ENCODE results near the gene GPR146.
A peak's percentile ranks its signal among the peaks of the same experiment; 100 is the strongest.

GPR146 gene

GRCh38 chr7:1054438-1054837, 10.1 kb downstream of the GPR146 start:
- DNase-seq (ENCODE audit: low read depth, low spot score), result no peak

GRCh38 chr7:1054861-1055450, 10.6 kb downstream of the GPR146 start:
- DNase-seq (ENCODE audit: low read depth, low spot score), result no peak
- H3K4me3 ChIP-seq (ENCODE audit: low read length), result no peak overlapping the region

More at GRCh38 chr7:1054438-1054837, 10.1 kb downstream of the GPR146 start:
- H3K4me3 ChIP-seq (ENCODE audit: low read length), result no peak overlapping the region

DNA sequence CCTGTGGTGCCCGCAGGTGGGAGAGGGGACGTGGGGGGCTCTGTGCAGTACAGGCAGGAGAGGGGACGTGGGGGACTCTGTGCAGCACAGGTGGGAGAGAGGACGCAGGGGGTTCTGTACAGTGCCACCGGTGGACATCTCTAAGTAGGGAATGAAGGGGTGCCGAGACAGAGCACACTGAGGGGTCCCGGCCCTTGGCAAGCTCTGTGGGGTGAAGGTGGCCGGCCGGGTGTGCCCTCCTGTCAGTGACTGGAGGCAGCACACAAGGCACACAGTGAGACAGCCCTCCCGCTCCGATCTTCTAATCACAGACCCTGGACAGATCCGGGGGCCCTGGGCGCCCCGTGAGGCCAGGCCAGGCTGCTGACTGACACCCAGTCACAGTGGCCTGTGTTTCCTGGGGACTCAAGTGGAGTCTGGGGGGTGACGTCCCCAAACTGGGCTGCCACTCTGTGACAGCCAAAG, 11.2 kb downstream of the GPR146 start:
- DNase-seq (ENCODE audit: low read depth, low spot score), result no peak
- H3K4me3 ChIP-seq (ENCODE audit: low read length), result no peak overlapping the region

DNA sequence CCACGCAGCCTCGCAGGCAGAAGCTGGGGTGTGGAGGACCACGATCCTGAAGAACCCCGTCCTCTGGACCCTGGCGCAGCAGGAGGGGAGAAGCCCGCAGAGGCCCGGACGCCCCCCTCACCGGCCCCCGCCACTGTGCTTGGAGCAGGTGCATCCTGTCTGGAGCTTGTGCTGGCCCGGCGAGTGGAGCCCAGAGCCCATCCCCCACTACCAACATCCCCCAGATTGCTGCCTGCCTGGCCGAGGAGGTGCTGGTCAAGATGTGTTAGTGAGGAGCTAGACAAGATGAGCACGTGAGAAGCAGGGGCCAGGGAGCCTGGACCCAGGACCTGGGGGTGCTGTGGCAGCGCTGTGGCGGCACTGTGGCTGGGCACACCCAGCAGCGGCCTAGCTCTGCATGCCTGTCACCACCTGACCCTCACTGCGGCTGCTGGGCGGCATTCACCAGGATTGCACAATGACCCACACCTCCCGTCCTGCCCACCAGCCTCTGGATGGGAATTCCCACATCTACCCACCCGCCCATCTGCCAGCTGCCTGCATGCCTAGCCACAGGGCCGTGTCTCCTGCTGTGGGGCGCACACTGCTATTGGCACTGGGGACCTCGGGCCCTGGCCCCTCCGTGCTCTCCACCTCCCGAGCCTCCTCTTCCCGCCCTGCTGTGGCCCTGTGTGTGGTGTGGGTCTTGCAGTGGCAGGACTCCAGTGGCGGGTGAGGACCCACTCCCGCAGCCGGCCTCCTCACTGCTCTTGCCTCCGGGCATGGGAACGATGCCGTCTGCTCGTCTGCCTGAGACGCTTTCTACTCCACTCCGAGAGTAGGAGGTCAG, 11.8 kb downstream of the GPR146 start:
- no peak for DNase-seq (ENCODE audit: low read depth, low spot score)
- no peak overlapping the region for H3K4me3 ChIP-seq (ENCODE audit: low read length)

GRCh38 chr7:1056785-1057410, 12.6 kb downstream of the GPR146 start:
- no peak overlapping the region for H3K4me3 ChIP-seq (ENCODE audit: low read length)
- no peak for DNase-seq (ENCODE audit: low read depth, low spot score)

DNA sequence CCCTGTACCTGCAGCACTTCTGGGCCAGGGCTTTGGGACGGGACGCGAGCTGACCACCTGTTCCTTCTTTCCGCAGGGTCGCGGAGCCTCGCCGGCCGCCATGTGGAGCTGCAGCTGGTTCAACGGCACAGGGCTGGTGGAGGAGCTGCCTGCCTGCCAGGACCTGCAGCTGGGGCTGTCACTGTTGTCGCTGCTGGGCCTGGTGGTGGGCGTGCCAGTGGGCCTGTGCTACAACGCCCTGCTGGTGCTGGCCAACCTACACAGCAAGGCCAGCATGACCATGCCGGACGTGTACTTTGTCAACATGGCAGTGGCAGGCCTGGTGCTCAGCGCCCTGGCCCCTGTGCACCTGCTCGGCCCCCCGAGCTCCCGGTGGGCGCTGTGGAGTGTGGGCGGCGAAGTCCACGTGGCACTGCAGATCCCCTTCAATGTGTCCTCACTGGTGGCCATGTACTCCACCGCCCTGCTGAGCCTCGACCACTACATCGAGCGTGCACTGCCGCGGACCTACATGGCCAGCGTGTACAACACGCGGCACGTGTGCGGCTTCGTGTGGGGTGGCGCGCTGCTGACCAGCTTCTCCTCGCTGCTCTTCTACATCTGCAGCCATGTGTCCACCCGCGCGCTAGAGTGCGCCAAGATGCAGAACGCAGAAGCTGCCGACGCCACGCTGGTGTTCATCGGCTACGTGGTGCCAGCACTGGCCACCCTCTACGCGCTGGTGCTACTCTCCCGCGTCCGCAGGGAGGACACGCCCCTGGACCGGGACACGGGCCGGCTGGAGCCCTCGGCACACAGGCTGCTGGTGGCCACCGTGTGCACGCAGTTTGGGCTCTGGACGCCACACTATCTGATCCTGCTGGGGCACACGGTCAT, 13.3 kb downstream of the GPR146 start:
- DNase-seq (ENCODE audit: low read depth, low spot score), result no peak
- H3K4me3 ChIP-seq (ENCODE audit: low read length), result no peak overlapping the region

- no peak overlapping the region for H3K4me3 ChIP-seq (ENCODE audit: low read length)
- no peak for DNase-seq (ENCODE audit: low read depth, low spot score)
These were observed 14.0 kb downstream of the GPR146 start for GRCh38 chr7:1058311-1058710.

DNA sequence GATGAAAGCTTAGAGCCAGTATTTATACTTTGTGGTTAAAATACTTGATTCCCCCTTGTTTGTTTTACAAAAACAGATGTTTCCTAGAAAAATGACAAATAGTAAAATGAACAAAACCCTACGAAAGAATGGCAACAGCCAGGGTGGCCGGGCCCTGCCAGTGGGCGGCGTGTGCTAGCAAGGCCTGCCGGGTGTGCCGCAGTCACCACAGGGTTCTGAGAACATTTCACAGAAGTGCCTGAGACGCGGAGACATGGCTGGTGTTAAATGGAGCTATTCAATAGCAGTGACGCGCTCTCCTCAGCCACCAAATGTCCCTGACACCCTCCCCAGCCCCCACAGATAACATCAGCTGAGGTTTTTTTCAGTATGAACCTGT, 14.5 kb downstream of the GPR146 start:
- DNase-seq (ENCODE audit: low read depth, low spot score), result no peak
- H3K4me3 ChIP-seq (ENCODE audit: low read length), result no peak overlapping the region

GRCh38 chr7:1059200-1060091, 15.1 kb downstream of the GPR146 start:
- no peak overlapping the region for H3K4me3 ChIP-seq (ENCODE audit: low read length)
- DNase-seq (ENCODE audit: low read depth, low spot score), result peak; percentile 9

- DNase-seq (ENCODE audit: low read depth, low spot score), result no peak
- H3K4me3 ChIP-seq (ENCODE audit: low read length), result no peak overlapping the region
These were observed 16.1 kb downstream of the GPR146 start for GRCh38 chr7:1060315-1061072.

GRCh38 chr7:1061180-1061579, 16.8 kb downstream of the GPR146 start:
- DNase-seq (ENCODE audit: low read depth, low spot score), result no peak
- H3K4me3 ChIP-seq (ENCODE audit: low read length), result no peak overlapping the region

DNA sequence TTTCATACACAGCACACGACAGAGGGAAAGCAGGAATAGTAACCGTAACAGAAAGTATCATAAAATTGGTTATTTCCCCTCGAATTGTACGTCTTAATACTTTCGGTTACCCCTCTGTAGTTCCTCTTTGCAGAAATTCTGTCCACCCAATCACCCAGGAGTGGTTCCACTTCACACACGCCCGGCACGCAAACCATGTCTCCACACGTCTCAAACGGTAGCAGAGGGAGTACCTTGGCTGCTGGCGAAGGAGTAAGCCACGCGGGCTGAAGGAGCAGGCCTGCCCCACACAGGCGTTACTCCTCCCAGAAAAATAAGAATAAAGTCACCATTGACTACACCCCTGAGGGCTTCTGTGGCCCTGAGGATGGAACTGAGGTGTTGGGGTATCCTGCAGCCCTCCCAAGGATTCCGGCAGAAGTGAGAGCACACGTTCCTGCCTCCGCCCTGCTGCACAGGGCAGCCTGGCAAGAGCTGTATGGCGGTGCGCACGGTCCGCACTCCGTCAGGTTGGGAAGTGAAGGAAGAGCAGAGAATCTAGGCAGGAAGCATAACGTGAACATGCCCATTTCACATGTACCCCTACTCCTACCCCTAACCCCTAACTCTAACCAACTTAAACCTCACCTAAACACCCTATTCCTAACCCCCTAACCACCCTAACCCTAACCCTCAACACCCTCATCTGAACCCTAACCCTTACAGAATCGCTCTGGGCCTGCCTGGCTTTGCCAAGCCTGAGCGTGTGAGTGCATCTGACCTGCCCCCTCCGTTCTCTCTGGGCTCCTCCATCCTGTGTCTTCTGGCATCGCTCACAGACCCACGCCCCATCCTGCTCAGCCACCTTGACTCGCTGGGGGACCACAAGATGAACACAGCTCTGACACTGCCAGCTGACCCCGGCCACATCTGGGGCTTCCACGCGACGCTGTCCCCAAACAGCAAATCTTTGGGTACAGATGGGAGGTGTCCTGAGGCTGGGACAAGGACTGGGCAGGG, 18.2 kb downstream of the GPR146 start:
- no peak overlapping the region for H3K4me3 ChIP-seq (ENCODE audit: low read length)
- DNase-seq (ENCODE audit: low read depth, low spot score), result no peak

DNA sequence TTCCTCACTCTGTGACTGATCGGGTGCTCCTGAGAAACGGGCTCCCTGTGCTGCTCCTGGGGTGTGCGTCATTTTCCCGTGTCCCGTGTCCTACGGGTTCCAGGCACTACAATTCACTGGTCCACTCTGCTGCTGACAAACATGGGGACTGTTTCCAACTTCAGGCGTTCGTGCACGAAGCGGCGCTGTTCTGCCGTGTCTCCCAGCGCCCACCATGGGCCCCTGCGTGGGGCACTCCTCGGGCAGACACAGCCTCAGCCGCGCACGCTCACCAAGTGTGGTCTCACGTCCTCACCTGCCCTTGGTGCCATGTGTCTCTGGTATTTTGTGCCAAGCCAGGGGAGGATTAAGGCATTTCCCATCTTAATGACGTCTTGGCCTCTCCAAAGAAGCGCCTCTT, 19.0 kb downstream of the GPR146 start:
- H3K4me3 ChIP-seq (ENCODE audit: low read length), result no peak overlapping the region
- DNase-seq (ENCODE audit: low read depth, low spot score), result no peak

DNA sequence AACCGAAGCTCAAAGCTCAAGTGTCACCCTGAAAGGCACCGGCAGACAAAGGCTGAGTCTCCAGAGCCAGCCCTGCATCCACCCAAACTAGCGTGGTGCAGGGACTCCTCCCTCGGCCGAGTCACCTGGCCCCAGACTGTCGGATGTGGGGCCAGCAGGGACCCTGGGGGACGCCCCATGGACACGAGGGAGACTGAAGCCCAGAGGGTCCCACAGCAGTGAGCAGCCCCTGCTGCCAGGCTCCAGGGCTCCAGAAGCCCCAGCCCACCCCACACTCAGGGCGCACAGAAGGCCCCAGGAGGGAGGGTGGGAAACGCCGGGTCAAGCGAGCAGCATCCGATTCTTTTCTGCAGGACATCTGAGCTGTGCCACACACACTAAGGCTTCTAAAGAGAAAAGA, 20.2 kb downstream of the GPR146 start:
- no peak overlapping the region for H3K4me3 ChIP-seq (ENCODE audit: low read length)
- DNase-seq (ENCODE audit: low read depth, low spot score), result no peak

- no peak for DNase-seq (ENCODE audit: low read depth, low spot score)
- H3K4me3 ChIP-seq (ENCODE audit: low read length), result no peak overlapping the region
These were observed 20.9 kb downstream of the GPR146 start for GRCh38 chr7:1065263-1065584.

DNA sequence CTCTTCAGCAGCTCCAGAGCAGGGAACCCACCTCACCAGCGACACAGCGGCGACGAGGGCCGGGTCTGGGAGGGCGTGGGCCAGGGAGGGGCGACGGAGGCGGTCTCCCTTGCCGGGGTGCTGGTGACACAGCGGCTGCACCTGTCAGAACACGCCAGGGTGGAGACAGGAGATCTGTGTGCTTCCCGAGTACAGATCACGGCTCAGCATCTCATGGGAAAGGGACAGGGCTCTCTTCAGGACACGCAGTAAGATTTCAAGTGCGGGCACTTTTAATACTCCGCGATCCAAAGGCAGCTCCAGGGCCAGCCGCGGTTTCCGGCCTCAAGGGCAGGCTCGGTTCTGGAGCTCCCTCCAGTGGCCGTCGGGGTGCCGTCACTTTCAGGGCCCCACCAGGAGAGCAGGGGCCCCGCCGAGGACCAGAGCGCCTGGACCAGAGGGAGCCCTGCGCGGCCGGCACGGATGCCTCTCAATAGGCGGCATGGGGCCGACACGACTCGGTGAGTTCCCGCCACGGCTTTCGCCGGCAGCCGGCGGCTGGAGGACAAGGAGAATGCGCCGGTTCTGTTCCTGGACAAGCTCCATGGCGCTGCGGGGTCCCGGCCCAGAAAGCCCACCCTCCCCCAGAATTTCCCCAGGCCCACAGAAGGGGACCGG, 21.4 kb downstream of the GPR146 start:
- no peak for DNase-seq (ENCODE audit: low read depth, low spot score)
- H3K4me3 ChIP-seq (ENCODE audit: low read length), result no peak overlapping the region
